GM21619 (cell line): ENCODE data around the gene ERLEC1.
A peak's percentile ranks its signal among the peaks of the same experiment; 100 is the strongest.
"Not testable (repeated sequence)": the region's sequence is repeated elsewhere in the genome, so short reads cannot be mapped to it uniquely, and the experiment has no call there.

Experiments
- ATAC-seq: cut with Tn5 transposase; IDR thresholded peaks from one replicate; pipeline ENCODE4 v1.9.1; 2021; ENCODE audit not compliant: unreplicated experiment

Gene ERLEC1

GRCh38 chr2:53786705-53787613, at the start of gene ERLEC1, which contains the start of gene ASB3:
TSS of gene ERLEC1 (plus strand) at chr2:53787044. CDS start at chr2:53787211, 167 bp downstream.
TSS of gene ASB3 (minus strand) at chr2:53786953. CDS start at chr2:53765572, 21,381 bp downstream.
- peak; percentile 95 for ATAC-seq

GRCh38 chr2:53737091-53737490, 49.8 kb upstream of the ERLEC1 start:
- ATAC-seq, result no peak

DNA sequence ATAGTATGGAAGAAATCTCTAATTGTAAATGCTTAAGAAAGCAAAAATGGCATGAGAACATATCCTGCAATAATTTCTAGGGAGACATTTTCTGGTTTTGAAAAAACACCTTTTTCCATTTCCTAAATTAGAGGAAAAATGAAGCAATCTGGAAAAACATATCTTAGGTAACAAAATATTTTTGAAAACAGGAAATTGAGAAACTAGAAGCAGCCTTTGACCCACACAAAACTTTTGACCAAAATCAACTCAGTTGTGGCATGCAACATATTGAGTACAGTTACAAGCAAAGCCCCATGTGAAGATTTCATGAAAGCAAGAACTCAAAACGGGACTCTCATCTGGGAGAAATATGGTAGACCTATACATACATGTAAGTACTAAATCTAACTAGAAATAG, 47.8 kb upstream of the ERLEC1 start:
- no peak for ATAC-seq

DNA sequence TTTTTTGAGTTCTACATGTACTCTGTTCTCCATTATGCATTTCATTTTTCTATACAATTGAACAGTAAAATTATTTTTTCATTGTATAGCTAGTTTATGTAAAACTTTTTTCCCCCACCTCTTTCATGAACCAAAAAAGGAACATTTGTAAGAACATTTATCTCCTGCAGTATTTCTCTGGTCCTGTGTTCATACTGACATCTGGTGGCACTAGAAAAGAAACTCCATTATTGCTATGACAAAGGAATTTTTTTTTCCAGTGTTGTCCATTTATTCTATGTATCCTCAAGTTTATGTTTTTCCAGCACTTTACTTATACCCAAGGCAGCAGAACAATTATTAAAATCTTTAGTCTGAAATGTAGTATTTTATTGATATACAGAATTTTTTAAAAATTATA, 46.7 kb upstream of the ERLEC1 start:
- no peak for ATAC-seq

GRCh38 chr2:53744395-53745065, 42.3 kb upstream of the ERLEC1 start:
- ATAC-seq, result no peak

DNA sequence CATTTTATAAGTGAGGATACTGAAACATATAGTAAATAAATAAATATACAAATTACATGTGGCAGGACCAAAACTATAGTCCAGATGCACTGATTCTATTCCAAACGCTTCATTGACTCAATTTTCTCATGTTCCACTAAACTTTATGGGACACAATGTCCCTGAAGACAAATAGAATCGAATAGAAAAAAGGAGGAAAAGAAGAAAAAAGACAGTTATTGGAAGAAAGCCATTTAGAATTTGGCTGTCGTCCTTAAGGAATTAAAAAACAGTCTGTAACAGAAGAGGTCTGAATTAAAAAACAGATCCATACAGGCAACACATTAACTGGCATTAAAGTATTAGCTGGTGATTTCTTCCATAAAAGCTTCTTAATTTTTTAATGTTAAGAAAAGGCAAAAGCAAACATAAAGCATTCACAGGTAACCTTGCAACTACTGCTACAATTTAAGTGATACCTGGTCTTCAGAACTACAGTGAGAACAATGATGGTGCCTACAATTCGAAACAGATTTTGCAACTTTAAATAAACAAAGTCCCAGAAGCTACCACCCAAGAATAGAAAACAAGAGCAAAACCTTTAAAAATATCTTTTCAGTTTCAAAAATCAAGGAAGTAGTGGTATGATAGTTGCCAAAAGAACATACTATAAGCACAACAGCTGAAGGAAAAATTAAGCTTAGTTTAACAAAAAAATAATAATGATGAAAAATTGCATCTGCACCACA, 36.6 kb upstream of the ERLEC1 start:
- peak; percentile 27 for ATAC-seq

DNA sequence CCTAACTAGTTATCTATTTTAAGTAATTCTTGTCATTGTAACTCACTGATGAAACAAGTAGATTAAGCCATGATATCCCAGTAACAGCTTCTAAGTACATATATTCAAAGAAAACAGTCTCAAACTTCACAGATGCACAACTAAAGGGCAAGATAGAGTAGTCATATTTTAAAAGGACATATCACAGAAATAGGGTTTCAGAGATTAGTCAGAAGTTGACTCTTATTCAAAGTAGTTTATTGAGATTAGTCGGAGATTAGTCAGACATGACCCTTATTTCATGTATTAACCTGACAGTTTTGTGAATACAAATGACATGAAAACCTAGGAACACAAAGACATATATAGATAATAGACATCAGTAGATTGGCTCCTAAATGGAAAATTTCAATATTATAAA, 35.1 kb upstream of the ERLEC1 start:
- ATAC-seq, result peak; percentile 92

- no peak for ATAC-seq
Observed at GRCh38 chr2:53752385-53752784, 34.5 kb upstream of the ERLEC1 start.

GRCh38 chr2:53753041-53753440, 33.8 kb upstream of the ERLEC1 start:
- no peak for ATAC-seq

DNA sequence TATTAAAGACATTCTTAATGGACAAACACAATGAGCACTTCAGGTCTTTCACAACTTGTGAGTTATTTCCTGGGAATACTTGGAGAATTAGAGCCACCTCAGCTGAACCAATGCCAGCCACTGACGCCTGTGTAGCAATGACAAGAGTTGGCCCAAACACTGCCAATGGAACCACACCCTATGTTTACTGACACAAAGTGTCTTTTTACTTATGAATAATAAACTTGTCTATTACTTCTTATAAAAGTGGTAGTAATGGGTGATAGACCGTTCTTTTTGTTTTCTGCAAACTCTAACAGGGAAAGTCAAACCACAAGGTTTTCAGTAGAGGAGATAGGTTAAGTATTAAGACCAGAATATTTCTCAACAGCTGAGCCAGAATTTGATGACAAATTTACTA, 31.7 kb upstream of the ERLEC1 start:
- ATAC-seq, result no peak

DNA sequence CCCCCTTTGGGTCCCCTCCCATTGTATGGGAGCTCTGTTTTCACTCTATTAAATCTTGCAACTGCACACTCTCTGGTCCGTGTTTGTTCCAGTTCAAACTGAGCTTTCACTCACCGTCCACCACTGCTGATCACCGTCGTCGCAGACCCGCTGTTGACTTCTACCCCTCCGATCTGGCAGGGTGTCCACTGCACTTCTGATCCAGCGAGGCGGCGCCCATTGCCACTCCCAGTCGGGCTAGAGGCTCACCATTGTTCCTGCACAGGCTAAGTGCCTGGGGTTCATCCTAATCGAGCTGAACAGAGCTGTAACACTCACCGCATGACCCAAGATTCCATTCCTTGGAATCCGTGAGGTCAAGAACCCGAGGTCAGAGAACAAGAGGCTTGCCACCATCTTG, 30.2 kb upstream of the ERLEC1 start:
- no peak for ATAC-seq

GRCh38 chr2:53757206-53757605, 29.6 kb upstream of the ERLEC1 start:
- not testable (repeated sequence) for ATAC-seq

GRCh38 chr2:53765767-53766166, 21.1 kb upstream of the ERLEC1 start:
- ATAC-seq, result no peak

DNA sequence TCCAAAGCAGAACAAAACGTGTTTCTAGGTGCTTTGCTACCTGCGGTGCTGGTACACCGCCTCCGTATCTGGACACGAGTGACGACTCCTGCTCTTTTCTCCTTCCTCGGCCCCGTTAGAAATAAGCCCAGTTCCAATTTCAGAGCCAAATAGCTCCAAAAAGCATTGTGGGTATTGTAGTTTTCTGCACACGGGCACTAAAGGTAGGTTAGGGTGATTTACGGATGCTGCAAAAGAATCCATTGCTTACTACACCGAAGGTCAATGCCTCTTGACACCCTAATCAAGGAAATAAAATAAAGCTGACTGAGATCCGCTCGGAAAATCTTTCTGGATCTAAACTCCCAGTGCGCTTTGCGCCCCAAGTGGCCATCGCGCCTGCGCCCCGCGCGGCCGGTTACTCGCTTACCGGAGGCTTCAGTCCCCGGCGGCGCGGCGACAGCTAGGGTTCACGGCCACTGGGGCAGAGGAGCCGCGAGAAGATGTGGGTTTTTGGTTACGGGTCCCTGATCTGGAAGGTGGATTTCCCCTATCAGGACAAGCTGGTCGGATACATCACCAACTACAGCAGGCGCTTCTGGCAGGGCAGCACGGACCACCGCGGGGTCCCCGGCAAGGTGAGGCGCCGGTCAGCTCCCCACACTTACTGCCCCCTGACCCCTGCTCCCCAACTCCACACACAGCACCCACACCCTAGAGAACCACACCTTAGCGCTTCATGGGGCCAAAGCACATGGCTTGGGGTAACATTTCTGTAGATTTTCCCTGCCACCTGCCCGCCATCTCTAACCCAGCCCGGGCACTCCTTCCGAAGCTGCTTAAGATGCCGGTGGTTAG, 19.2 kb upstream of the ERLEC1 start, which contains the start of gene CHAC2:
Gene CHAC2 (plus strand): TSS at position 400 of the 837 bp plus-strand sequence. CDS start 83 bp downstream, at position 483.
- peak; percentile 91 for ATAC-seq

GRCh38 chr2:53768242-53768542, 18.7 kb upstream of the ERLEC1 start:
- ATAC-seq, result peak; percentile 43

GRCh38 chr2:53769318-53769945, 17.4 kb upstream of the ERLEC1 start:
- no peak for ATAC-seq

GRCh38 chr2:53770264-53770663, 16.6 kb upstream of the ERLEC1 start:
- no peak for ATAC-seq

GRCh38 chr2:53777134-53777533, 9.7 kb upstream of the ERLEC1 start:
- no peak for ATAC-seq

DNA sequence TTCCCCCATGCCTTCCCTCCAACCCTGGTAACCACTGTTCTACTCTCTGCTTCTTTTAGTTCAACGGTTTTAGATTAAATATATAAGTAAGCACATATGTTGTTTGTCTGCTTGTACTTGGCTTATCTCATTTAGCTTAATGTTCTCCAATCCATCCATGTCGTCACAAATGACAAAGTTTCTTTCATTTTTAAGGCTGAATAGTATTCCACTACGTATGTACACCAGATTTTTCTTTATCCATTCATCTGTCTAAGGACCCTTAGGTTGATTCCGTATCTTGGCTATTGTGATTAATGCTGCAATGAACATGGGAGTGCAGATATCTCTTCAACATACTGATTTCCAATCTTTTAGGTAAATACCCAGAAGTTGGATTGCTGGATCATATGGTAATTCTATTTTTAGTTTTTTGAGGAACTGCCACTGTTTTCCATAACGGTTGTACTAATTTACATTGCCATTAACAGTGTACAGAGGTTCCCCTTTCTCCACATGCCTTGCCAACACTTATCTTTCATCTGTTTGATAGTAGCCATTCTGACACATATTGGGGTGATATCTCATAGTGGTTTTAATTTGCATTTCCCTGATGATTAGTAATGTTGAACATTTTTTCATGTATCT, 8.2 kb upstream of the ERLEC1 start:
- no peak for ATAC-seq

DNA sequence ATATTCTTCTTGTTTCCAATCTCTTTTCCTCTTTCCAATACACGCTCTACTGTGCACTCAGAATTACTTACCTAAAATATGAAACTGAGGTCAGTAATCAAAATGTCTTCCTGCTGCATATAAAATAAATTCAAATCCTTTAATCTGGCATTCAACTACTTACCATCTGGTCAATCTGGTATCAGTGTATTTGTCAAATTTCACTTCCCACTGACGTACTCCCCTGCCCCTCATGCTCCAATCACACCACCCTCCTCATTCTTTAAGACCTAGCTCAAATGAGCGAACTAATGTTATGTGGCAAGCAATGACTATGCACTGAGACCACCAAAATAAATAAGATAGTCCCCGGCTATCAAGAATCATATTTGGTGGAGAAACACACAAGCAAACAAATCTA, 6.8 kb upstream of the ERLEC1 start:
- ATAC-seq, result no peak
